NCI-H446 treated with DMSO at 0.1 percent for 48 hours (cell line): Measurements from ENCODE around the gene MCOLN2.
A peak's percentile ranks its signal among the peaks of the same experiment; 100 is the strongest.

Experiments used
- DNase-seq: peaks from one replicate; lab custom pipeline; 2025; lab: John Stamatoyannopoulos, UW

The MCOLN2 gene

DNA sequence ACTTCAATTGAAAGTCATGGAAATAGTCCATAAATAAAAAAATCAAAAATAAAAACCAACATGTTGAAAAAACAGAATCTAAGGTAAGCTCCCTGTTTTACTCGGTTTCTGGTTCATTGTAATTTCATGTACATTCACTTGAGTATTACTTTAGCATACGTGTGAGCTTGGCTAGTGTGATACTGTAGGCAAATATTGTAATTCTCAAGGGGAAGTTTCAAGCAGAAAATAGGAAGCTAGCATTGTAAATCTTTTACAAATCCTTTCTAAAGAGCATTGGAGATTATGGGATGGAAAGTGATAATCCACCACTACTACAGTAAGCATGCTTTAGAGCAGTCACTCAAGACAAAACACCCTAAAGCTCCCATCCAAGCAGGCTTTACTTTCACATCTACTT is 100.6 kb downstream of the MCOLN2 start:
- DNase-seq = no peak

DNA sequence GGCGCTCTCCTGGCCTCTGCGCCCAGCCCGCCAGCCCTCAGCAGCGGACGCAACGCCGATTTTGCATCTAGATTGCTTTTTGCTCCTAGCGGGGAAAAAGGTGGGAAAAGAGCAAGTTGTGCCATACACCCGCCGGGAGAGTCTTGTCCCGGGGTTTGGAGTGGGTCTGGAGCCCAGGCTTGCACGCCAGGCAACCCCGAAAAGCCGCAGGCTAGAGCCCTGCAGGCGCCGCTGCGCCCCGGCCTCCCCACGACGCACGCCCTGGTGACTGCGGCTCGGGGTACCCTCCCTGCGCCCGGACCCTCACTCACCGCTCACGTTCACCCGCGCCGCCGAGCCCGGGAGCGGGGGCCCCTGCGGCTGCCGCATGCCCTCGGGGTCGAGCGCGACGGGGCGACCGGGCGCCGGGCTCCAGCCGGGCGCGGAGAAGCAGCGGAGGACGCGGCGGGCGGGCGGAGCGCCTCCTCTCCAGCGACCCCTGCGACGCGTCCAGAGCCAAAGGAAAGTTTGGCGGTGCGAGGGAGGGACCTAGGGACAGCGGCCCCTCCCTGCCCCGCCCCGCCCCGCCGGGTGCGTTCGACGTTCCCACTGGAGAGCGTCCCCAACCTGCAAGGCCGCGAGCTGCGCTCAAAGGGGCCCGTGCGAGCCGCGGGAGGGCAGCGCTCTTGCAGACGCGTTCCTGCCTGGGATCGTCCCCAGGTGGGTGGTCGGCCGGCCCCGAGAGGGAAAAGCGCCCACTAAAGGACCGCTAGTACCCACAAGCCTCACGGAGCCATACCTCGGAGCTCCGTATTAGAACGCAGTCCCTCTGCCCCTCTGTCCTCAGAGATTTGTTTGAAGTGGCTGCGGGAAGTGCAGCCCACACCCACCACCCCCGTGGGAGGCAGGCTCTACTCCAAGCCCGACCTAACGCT is 104.0 kb downstream of the MCOLN2 start, which contains the start of gene LPAR3:
LPAR3 (minus strand) TSS at position 502 of the 914 bp plus-strand sequence. CDS start 27,086 bp downstream, outside the sequence.
- peak; percentile 55 for DNase-seq

DNA sequence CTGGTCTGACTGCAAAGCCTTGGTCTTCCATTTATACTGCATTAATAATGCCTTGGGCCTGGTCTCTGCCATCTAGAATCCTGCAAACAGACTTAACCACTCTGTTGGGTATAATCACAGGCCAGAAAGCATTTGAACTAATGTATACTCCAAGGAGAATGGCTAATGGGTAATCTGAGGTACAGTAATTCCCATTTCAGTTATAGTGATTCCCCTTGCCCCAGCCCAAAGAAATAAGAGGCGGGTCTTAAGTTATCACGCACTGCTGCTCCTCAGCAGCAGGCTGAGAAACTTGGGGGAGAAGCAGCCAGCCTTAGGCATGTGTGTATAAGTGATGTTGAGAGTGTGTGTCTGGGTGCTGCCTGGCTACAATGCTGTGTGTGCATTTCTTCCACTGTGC is 106.3 kb downstream of the MCOLN2 start:
- DNase-seq = no peak

DNA sequence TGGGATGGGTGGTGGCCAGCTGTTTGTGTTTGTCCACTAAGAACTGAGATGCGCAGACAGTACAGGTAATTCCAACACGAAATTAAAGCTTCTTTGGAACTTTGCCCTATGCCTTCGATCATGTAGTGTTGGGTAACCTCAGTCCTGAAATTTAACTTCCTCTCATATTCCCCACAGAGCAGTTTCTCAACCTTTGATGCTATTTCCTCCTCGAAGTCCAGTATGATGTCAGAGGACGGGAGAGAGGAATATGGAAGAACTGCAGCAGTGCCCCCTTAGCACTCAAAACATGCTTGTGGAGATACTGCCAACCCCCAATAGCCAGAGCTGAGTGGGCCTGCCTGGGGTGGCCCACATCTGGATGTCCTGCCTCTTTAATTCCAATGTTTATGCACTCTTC is 107.5 kb downstream of the MCOLN2 start:
- no peak for DNase-seq

DNA sequence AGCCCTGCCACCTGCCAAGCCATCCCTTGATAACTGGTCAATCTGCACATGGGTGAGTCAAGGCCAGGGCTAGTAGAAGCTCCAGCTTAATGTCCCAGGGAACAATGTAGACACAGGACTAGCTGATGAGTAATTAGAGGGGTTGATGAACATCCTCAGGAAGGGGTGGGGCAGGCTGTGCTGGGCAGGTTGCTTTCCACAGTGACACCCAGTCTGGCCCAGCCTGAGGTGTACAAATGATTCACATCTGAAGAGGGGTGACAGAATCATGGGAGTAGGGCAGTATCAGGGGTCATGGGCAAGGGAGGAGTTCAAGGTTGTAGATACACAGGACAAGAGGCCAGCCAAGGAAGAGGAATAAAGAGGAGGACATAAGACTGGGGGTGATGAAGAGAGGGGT is 108.2 kb downstream of the MCOLN2 start:
- DNase-seq = no peak

DNA sequence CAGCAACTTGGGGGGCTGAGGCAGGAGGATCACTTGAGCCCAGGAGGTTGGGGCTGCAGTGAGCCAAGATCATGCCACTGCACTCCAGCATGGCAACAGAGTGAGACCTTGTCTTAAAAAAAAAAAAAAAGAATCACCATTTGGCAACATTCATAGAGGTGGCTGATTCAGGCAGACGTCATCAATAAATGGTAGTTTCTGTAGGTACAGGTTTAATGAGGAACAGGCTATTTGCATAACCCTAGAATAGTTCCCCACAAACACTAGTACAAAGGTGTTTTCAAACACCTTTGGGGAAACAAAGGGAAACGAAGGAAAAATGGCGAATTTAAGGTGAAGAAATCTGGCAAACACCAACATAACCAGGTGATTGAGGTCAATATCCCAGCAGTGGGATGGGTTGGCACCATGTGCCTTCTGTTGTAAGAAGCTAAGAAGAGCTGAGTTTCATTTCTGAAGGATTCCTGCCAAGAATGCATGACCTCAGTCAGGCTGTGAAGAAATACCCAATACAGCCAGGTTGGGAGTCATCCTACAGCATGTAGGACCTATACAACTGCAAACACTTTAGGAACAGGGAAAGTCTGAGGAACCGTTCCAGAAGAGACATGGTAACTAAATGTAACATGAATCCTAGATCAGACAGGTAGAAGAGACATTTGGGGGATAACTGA is 109.5 kb downstream of the MCOLN2 start:
- no peak for DNase-seq

DNA sequence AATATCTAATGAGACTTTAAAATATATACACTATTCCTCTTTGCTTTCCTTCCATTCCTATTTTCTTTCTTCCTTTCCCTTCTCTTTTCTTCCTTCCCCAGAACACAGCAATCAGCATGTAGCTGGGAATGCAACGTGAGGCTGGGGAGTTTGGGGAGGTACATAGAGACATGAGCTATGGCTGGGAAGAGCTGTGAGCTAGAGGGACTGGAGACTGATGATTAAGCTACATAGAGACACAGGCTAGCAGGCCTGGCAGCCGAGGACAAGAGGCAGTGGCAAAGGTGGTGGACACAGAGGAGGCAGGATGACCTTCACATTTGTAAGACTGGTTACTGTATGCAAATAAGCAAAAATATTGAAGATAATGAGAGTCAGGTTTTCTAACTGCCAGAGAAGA is 111.4 kb downstream of the MCOLN2 start:
- DNase-seq = no peak

DNA sequence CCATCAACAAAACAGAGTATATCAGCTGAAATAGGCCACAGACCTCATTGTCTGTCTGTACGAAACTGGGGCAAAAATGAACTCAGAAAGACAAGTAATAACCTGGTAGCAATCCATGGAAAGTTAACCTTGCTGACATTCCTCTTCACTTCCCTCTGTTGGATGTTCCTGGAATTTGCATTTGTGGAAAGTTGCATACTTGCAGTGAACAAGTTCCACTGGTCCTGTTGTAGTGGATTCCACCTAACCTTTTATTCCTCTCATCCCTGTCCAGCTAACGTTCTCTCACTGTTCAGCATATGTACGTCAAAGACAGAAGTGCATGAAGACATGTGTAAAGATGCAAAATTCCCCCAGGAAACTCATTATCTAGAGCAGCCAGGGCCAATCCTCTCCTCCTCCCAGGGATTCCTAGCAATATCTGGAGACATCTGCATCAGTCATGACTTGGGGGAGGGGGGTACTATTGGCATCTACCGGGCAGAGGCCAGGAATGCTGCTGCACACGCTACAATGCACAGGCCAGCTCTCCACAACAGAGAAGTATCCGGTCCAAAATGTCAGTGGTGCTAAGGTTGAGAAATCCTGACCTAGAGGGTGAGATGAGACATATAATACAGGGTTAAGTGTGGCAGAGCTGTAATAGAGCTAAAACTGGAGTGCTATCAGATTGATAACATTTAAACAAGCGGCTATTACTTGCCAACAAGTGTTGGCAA is 112.1 kb downstream of the MCOLN2 start:
- DNase-seq = no peak

DNA sequence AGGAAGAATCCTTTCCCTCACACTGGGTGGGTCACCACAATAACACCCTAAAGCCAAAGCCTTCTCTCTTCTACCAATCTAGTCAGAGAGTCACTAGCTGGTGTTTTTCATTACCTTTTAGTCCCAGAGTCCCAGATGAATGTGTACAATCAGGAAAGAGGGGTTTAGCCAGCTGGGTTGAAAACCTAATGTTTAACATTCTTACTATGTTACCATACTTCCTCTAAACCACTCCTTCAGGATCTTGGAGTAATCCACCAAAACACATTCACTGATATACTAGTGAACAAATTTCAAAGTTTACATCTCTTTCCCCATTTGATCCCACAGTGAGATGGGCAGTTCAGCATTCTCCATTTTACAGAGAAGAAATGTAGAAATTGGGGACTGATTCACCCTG is 113.6 kb downstream of the MCOLN2 start:
- no peak for DNase-seq

DNA sequence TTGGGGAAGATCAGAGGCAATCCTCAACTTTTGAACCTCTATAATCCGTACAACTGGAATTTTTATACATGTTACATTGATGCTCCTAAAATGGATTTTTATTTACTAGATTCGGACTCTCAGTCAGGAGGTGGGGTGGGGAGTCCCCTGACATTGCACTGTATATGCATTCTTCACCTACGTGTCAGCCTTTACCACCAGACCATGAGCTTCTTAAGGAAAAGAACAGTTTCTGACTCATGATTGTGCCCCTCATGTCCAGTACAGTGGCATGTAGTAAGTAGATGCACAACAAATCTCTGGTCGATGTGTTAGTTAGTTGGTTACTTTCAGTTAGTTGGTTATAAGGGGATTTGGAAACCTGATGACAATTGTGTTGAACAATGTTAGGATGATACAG is 119.3 kb downstream of the MCOLN2 start:
- no peak for DNase-seq

DNA sequence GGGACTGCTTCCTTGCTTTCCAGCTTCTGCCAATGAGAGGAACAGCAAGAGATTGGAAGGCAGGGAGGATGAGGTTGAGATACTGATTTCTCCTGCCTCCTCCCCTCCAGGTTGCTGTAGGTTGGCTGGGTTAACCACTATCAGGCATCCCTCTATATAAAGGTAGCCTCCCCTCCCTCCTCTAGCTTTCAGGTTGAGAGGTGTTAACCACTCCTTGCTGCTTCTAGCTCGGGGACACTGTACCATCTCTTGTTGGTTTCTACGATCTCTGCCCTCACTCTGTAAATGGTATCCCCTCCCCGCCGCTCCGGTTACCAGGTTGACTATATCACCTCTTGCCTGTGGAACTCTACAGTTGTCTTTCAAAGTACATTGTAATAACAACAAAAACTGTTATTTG is 120.6 kb downstream of the MCOLN2 start:
- DNase-seq = no peak
